Renal cortex interstitium (tissue), 11 donors: Measurements from ENCODE around the gene MTA1. TPM values are rescaled to one million over a fixed set of nuclear protein-coding genes. Genes with fewer than 3 reads are reported as not detected.

Source experiments
- DNase-seq, 11 donors: peaks; one replicate each; pipeline ENCODE4 v3.0.0-alpha.2; 2013; ENCODE audit warnings: low read depth in 9 of 11, low spot score in 4 of 11; ENCODE audit errors: extremely low read depth in 1 of 11
- polyA plus RNA-seq, 3 donors: library from polyadenylated mRNA; unstranded; fragments of 120-200 nt; gene quantifications; one replicate each; pipeline ENCODE4 v1.2.1, GENCODE V29; 2013; ENCODE audit not compliant: insufficient read length in 3 of 3

Gene MTA1
- polyA plus RNA-seq, 3 donors: 106 to 169 (median 134) TPM

GRCh38 chr14:105478398-105479251 lies 59.0 kb downstream of the MTA1 start:
- no peak for DNase-seq

- DNase-seq: no peak
Observed at GRCh38 chr14:105479431-105480158, 60.0 kb downstream of the MTA1 start.

- no peak for DNase-seq
Observed at GRCh38 chr14:105480199-105480746, 60.6 kb downstream of the MTA1 start.

GRCh38 chr14:105480807-105481801 lies 61.5 kb downstream of the MTA1 start:
- peak in 9 of 11 donors; percentile 84 to 91 (median 89) for DNase-seq

DNA sequence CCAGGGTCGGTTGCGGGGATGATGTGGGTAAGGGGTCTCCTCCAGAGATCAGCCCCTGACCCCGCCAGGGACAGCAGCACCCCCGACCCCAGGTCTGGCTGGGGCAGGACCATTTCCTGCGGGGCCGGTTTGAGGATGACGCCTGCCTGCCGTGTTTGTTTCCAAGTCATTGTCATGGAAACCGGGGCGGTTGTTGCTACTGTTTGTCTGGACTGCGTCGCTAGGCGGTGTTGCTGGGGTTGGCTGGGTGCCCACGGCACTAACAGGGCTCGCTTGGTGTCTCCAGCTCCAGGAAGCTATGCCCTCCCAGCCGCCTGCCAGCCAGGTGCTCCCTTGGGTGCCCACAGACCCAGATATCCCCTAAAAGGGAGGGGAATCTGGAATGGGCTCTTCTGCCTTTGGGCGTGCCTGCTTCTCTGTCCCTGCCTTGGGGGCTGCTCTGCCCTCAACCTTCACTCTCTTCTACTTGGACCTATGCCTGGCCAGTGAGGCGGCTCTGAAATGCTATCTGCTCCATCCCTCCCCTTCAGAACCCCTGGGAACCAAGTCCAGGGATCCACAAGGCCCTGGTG lies 62.3 kb downstream of the MTA1 start:
- peak; percentile 90 to 97 (median 95) for DNase-seq

- no peak for DNase-seq
Observed at GRCh38 chr14:105482486-105483110, 63.0 kb downstream of the MTA1 start.

DNA sequence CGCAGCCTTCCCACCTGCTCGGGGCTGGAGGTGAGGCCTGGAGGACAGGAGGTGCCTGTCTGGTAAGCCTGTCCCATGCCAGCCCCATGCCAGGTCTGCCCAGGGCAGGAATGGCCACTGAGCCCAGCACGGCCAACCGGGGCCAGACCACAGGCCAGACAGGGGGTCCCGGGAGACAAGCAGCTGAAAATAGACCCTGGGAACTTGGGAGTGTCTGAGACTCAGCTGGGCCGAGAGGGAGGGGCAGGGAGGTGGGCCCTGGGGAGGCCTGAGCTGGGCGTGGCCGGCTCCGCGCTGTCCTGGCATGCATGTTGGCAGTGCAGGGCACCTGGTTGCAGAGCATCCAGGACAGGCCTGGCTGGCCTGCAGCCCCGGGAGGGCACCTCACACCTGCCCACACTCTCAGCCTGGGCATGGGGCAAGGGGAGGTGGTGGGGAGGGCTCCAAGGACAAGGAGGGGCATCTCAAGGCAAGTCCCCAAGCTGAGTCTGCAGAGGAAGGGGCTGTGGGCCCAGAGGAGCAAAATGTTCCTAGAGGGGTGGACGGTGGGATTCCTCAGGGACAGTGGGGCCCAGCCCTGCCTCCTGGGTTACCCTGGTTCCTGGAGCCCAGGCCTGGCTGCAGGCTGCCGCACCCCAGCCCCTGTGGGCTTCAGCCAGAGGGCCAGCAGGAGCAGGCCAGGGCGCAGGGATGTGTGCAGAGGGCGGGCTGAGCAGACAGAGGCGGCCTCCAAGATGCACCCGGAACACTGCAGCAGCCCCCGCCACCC lies 63.9 kb downstream of the MTA1 start:
- DNase-seq: no peak

DNA sequence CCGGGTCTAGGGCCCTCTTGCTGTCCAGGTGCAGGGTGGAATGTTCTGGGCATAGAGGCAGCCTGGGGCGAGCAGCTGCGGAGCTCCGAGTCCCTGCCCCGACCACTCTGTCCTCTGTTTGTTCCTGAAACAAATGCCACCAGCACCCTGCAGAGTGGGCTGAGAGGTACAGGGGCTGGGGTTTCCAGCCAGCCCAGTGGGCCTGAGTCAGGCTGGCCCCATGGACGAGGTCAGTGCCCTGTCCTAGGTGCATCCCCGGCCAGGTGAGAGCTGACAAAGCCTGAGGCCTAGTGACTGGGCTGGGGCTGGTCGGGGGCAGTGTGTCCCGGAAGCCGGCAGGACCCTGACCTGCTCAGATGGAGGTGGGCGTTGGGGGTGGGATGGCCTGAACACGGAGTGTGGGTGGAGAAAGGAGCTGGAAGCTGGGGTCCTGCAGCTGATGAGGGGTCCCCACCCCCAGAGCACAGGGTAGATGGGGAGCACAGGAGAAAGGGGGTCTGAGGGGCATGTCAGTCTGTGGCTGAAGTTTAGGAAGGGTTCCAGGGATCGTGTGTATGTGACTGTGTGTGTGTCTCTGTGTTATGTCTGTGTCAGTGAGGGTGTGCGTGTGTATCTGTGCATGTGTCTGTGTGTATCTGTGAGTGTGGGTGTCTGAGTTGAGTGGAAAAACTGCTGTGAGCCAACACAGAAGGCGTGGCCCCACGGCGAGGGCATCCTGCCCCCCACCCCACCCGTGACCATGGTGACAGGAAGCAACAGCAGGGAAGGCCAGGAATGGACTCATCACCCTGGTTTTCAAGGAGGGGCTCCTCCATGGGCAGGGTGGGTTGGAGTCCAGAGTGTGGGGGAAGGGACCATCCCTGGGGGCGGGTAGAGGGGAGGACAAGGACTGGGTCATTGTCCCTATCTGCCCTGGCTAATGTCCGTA lies 64.7 kb downstream of the MTA1 start:
- no peak for DNase-seq

- DNase-seq: no peak
Observed at GRCh38 chr14:105484997-105485393, 65.4 kb downstream of the MTA1 start.

- no peak for DNase-seq
Observed at GRCh38 chr14:105485739-105486162, 66.1 kb downstream of the MTA1 start.

DNA sequence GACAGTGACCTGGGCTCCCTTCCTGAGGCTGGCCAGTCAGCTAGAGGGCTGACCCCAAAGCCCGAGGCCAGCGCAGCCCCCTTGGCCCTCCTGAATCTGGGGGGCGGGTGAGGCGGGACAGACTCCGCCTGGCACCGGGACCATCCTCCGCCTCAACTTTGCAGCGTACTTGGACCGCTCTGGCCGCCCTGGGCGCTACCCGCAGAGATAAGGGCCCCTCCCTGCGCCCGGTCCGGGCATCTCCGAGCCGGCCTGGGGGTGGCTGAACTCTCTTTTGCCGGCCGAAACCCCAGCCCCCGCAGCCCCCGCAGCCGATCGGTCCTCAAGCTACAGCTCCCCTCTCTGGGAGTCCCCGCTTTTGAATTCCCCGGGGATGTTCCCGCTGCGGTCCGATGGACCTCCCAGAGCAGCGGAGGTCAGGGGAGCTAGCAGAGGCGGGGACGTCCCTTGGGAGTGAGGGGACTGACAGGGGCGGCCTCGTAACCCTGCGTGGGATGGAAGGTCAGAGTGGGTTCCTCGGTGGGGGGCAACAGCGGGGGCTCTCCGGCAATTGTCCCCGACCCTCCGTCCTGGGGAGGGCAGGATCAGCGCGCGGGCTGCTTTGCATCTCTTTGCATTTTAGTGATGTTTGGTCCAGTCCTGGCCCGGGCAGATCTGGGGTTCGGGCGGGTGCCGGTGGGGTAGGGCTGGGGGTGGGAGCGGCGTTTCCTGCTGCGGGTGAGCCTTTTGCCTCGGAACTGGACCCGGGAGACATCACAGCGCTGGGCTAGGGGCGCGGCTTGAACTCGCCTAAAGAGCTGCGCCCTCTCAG lies 66.7 kb downstream of the MTA1 start, which contains the start of gene CRIP1:
CRIP1 (plus strand) TSS at position 724 of the 811 bp plus-strand sequence. CDS start 374 bp downstream, outside the sequence.
- DNase-seq: no peak

DNA sequence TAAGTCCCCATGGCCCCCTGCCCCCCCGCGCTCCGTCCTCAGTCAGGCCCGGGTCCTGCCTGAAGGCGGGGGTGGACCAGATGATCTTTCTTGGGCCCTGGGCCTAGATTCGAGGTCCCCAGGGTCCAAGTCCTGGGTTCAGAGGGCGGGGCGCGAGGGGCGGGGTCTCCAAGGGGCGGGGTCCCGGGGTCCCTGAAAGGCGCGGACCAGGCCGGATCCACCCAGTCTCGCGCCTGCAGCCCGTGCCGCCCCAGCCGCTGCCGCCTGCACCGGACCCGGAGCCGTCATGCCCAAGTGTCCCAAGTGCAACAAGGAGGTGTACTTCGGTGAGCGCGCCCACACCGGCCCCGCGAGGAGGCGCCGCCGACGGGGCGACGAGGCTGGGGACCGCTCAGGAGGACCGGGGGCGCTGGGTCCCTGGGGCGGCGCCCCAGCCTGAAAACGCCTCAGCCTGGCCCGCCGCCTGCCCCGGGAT lies 67.4 kb downstream of the MTA1 start:
- no peak for DNase-seq

DNA sequence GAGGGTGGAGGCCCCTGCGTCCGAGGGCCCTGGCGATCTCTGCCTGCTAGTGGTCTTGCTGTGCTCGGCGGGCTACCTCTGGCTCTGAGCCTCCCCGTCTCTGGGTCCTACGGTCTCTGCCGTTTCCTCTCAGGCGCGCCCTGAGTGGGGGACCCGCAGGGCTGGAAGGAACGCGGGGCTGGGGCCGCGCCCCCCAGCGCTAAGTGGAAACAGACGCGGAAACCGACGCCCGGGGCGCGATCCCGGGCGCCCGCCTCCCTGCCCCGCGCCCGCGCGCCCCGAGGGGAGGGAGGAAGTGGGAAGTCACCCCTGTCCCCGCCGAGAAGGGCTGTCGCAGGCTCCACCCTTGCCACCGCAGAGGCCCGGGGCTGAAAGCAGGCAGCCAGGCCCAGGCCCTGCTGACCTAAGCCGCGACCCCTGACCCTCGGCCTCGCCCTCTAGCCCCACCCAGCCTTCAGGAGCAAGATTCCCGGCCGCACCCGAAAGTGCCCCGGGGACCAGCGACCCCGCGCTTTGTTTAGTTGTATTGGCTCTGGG lies 67.9 kb downstream of the MTA1 start:
- no peak for DNase-seq

GRCh38 chr14:105487986-105488777 lies 68.6 kb downstream of the MTA1 start:
- DNase-seq: no peak
